ENCODE results near the gene PPP2R2C.

GRCh38 chr4:6386091-6386490, 86.3 kb downstream of the PPP2R2C start:
- peak; percentile 20 for TF ChIP-seq POLR2AphosphoS5 (IDR thresholded peaks at IDR 0.05)
- TF ChIP-seq, protein P1, sequence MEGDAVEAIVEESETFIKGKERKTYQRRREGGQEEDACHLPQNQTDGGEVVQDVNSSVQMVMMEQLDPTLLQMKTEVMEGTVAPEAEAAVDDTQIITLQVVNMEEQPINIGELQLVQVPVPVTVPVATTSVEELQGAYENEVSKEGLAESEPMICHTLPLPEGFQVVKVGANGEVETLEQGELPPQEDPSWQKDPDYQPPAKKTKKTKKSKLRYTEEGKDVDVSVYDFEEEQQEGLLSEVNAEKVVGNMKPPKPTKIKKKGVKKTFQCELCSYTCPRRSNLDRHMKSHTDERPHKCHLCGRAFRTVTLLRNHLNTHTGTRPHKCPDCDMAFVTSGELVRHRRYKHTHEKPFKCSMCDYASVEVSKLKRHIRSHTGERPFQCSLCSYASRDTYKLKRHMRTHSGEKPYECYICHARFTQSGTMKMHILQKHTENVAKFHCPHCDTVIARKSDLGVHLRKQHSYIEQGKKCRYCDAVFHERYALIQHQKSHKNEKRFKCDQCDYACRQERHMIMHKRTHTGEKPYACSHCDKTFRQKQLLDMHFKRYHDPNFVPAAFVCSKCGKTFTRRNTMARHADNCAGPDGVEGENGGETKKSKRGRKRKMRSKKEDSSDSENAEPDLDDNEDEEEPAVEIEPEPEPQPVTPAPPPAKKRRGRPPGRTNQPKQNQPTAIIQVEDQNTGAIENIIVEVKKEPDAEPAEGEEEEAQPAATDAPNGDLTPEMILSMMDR (IDR thresholded peaks at IDR 0.05), result no peak

Measured in prostate gland (tissue), 2 donors.